GM18868 (cell line): ENCODE results near the gene GLP1R.
A peak's percentile ranks its signal among the peaks of the same experiment; 100 is the strongest.

ENCODE experiments used
- ATAC-seq: cut with Tn5 transposase; IDR thresholded peaks from one replicate; pipeline ENCODE4 v1.9.1; 2021; ENCODE audit warnings: mild to moderate bottlenecking, moderate library complexity; ENCODE audit not compliant: unreplicated experiment

The GLP1R gene

GRCh38 chr6:39061588-39061987 is 13.0 kb downstream of the GLP1R start:
- ATAC-seq = no peak

DNA sequence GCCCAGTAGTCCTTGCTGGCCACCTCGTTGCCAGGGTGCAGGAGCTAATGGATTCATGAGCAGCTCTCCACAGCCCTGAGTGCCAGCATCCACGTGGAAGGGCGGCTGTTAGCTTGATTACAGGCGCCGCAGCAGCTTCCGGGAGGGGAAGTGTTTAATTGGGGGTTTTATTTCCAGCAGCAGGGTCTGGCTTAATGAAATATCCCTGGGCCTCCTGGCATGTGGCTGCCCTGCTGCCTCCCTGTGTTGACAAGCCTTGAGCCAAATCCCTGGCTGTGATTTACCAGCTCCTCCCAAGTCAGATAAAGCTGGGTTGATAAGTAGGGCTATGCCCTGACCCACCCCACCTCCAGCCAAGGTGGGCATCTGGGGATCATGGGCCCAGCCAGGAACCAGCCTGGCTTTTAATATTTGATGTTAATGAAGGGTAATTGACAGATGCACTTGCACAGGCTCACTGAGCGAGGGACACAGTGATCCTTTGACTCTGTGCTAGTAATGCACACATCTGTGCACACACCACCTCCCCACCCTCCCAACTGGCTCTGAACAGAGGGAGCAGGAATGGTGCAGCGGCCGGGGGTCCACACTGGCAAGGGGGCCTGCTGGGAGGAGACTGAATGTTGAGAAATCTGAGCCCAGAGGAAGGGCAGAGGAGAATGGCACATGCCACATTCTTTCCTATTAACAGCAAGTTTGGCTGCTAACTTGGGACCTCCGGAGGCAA is 13.6 kb downstream of the GLP1R start:
- no peak for ATAC-seq

DNA sequence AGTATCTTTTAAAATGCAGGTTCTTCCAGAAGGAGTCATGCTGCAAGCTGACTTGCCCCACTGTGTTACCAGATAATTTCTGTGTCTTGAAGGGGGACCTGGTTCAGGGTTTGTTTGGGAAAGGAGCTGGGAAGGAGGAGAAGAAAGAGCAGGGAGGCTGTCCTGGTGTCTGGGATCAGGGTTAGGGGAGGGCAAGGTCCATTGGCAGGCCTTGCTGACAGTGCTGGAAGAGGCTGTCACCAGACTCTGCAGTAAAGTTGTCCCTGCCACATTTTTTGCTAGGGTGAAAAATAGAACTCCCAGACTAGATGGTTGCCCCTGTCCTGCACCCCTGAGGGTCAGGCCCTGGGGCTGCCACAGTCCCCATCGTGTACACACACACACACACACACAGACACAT is 14.9 kb downstream of the GLP1R start:
- no peak for ATAC-seq

DNA sequence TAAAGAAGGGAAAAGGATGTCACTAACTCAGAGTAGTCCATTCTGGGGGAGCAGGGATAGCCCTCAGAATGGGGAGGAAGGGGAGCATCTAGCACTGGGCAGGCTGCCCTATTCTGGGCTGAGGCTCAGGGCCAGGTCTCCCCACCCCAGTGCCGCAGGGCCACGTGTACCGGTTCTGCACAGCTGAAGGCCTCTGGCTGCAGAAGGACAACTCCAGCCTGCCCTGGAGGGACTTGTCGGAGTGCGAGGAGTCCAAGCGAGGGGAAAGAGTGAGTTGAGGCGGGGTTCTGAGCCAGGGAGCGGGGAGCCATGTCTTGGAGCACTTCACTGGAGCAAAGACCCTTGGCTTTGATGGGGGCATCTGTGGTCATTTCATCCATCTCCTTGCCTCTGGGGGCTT is 17.0 kb downstream of the GLP1R start:
- ATAC-seq = no peak

DNA sequence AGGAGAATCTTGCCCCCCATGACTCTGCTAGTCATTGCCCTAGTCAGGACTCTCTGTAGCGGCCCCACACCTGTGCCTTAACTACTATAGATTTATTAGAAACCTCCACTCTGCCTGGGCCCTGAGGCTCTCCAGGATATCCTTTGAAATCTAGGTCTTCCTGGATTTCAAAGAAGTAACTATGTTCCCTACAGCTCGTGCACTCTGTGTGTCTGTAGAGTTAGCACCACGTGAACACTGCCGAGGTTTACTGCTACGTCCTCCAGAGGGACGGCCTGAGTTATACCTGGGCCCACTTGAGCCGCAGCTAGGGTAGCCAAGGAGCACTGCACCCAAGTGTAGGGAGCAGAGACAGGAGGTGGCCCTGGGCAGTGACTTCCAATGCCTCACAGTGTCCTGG is 19.8 kb downstream of the GLP1R start:
- no peak for ATAC-seq

DNA sequence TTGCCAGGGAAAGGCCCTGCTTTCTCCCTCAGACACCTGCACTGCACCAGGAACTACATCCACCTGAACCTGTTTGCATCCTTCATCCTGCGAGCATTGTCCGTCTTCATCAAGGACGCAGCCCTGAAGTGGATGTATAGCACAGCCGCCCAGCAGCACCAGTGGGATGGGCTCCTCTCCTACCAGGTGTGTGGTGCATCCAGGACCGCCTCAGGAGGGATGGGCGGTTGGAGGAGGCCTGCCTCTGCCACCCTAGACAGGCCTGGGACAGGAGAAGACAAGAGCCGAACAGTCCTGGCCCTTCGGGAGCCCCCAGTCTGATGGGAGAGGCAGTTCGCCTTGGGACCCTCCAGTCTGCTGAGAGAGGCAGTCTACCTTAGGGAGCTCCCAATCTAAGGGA is 24.2 kb downstream of the GLP1R start:
- ATAC-seq = no peak

DNA sequence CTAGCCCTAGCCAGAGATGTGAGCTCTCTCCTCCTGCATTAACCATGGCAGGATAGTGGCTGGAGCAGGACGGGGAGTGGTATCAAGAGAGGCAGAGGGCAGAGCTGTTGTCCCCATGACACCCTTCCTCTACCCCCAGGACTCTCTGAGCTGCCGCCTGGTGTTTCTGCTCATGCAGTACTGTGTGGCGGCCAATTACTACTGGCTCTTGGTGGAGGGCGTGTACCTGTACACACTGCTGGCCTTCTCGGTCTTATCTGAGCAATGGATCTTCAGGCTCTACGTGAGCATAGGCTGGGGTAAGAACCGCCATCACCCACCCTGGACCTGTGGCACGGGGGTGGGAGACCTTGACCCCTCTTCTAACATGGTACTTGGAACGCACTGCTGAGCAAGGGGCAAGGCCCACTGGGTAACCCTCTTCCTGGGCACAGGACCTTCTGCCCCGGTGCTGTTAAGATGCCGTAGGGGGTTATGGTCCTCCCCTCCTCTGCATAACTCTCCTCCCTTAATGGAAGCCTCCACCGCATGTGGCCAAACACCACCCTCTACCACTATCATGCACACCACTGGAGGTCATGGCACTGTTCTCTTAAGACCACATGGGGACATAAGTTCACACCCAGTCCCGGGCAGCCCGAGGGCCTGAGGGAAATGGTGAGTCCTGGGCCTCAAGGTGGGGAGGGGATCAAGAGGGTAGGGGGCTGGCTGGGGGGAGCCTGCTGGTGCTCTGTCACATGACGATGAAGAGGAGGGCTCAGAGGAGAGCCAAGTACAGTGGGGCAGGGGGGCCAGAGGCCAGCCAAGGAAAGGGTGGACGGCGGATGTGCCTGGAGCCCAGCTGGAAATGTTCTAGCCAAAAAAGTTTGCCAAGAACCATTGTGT is 25.1 kb downstream of the GLP1R start:
- no peak for ATAC-seq

DNA sequence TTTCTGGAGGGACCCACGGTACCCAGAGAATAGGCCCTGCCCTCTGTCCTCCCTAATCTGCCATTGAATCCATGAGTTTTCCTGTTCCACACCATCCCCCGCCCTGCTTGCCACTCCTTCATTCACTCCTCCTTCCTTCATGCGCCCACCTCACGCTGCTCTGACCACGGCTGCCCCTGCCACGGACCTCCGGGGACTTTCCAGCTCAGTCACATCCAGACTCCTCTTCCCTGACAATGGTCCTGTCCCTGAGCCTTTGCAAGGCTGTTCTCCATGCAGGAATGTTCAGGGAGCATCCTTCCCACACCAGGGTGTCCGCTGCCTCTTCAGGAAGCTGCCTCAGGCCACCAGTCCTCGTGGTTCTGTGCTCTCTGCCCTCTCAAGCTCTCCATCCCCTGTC is 25.9 kb downstream of the GLP1R start:
- ATAC-seq = no peak

GRCh38 chr6:39075010-39075686 is 26.6 kb downstream of the GLP1R start:
- no peak for ATAC-seq

DNA sequence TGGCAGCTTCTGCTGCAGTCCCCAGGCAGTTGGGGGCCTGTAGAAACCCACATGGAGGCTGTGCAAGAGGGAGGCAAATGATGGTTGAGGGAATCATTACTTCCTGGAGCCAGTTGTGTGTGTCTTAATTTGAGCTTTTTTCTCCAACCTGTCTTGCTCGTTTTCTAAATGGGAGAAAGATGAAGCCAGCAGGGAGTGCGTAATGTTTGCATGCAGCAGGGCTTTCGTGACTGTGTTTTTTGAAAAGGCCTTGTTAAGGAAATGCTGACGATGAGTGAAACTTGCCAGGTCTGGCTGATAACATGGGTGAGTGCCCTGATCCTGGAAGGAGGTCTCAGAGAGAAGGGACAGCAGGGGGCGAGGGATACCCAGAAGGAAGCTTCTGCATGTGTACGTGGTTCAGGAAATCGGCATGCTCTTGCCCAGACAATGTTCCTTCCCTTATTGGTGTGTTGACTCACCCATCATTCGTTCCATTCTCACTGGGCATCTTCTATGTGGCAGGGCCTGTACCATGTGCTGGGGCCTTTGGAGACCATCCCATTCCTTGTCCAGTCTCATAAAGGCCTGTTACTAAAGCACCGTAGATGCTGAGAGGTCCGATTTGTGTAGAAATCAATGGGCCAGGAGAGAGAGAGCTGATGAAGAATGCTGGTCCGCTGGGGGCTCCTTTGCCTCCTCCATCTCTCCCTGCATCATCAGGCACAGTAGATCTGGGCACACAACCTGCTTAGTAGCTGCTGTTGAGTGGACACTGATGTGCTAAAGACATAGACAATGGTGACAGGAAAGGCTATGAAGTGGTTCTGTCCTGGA is 27.4 kb downstream of the GLP1R start:
- no peak for ATAC-seq

- peak; percentile 48 for ATAC-seq
These were observed 28.3 kb downstream of the GLP1R start for GRCh38 chr6:39076623-39077535.

DNA sequence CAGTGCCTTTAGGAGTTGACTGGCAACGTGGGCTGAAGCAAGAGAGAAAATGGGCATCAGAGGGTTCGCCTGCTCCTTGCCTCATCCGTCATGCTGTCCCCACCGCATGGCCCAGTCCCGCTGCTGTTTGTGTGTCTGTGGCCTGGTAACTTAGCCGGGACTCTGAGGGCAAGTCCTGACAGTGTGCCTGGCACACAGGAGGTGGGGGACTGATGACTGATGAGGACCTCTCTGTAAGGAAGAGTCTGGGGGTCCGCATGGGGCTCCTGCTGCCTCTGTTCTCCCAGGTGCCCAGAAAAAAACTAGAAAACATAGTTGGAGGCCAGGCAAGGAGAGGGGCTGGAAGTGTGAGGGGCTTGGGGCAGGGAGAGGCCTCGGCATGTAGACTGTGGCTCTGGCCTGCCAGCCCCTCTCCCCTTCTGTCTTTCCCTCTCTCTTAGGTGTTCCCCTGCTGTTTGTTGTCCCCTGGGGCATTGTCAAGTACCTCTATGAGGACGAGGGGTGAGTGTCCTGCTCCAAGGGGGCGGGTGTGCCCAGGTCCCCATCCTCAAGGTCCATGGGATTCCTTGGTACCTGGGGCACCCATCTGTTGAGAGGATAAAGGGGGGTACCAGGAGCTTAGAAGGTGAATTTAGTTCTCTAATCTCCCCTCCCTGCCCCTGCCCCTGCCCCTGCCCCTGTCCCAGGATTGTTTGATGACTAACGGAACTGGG is 29.5 kb downstream of the GLP1R start:
- ATAC-seq = no peak

- no peak for ATAC-seq
These were observed 30.1 kb downstream of the GLP1R start for GRCh38 chr6:39078695-39079094.

DNA sequence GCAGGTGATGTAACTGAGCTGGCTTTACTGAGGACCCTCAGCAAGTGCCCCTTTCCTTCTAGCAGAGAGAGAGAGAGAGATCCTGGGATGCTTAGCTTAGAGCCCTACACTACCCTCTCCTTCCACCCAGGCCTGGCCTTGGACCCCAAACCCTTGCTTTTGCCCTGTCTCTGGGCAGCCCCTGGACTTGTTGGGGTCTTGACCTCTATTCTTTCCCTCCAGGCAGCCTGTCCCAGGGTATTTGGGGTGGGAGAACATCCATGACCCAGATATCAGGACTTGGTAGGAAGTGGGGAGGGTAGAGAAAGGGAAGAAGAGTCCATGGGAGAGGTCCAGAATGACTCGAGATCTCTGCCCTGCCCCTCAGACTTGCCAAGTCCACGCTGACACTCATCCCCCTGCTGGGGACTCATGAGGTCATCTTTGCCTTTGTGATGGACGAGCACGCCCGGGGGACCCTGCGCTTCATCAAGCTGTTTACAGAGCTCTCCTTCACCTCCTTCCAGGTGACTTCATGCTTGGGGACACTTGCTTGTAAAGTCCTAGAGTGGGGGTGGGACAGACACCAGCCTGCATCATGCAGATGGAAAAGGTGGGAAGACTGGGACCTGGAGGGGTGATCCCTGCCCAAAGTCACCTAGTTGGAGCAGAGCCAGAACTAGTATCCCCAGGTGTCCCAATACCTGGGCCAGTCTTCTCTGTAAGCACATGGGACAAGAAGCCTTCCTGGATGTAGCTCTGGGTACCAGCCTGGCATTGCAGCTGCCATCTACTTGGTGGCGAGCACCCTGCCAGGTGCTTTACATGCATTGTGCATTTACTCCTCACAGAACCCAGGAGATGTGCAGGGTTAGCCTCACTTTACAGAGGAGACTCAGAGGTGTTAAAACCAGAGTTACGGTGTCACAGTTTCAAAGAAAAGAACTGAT is 30.9 kb downstream of the GLP1R start:
- no peak for ATAC-seq

- no peak for ATAC-seq
These were observed 31.8 kb downstream of the GLP1R start for GRCh38 chr6:39080246-39080875.

DNA sequence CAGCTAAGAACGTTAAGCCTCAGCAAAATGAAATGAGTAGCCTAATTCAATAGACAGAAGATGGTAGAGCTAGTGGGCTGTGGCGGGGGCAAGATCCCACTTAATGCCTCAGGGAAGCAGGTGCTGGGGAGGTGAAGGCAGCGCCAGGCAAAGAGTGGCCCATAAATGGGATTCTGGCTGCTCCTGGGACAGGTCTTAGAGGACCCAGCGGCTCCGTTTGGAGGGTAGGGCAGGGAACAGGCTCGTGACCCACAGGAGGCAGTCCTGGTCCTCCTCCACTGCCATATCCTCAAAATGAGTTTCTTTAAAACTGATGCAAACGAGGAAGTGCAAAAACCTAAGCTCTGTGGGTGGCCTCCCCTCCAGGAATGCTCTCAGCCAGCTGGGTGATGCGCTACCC is 33.7 kb downstream of the GLP1R start:
- no peak for ATAC-seq

DNA sequence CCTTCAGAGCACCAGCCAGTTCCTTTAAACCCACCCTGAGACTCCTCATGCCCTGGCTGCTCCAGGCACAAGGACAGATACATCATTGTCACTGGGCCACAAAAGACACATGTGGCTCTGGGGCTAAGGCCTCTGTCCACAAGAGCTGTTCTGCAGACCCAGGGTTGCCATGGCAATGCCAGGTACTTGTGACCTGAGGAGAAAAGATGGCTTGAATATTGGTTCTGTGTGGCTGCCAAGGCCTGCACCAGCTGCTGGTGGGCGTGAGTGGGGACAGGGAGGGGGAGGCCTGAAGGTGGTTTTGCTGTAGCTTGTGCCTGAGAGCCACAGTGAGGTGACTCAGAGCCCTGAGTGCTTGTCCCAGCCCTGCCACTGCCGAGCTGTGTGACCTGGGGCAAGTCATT is 34.7 kb downstream of the GLP1R start:
- ATAC-seq = no peak

GRCh38 chr6:39084506-39084905 is 35.9 kb downstream of the GLP1R start:
- ATAC-seq = no peak
